Measurements from ENCODE around the gene PPP1R14D. TPM values are rescaled to one million over a fixed set of nuclear protein-coding genes. Genes with fewer than 3 reads are reported as not detected.
A peak's percentile ranks its signal among the peaks of the same experiment; 100 is the strongest.

The PPP1R14D gene
- total RNA-seq, 2 experiments from 2014 or later = not detected

DNA sequence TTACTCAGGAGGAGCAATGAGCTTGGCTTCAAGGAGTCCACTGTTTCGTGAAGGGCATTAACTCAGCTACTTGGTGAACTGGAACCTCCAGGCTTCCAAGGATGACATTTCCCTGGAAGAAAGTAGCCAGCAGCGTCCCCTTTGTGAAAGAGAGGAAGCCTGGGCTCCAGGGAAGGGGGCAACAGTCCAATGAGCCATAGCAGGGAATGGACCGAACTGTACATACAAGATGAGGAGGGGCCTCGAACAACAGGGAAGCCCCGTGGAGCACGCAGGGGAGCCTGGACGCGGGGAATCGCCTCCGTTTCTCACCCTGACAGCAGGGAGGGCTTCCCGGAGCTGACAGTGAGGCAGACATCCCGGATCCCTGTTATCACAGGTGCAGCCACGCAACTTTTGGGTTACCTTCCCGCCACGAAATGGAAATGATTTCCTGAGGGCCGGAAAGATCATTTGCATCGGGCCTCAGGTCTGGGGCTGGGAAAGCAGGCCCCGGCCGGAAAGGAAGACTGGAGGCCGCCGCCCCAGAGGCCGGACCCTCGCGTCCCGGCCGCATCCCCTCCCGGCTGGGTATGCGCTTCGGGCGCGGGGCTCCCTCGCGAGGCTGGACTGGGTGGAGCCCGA, 14.9 kb upstream of the PPP1R14D start:
- ATAC-seq (no peak), DNase-seq (no peak)
- peaks cover 2% of the 10 kb centered on the region for H3K36me3 Mint-ChIP-seq (ENCODE audit: low read depth)
- peaks cover 16% of the 10 kb centered on the region for H3K27me3 Mint-ChIP-seq
- CTCF ChIA-PET = interaction anchor here (1.0 to 6.3 kb wide), 11 partner anchors 12 to 164 kb away, joined by 3 to 65 read pairs (median 4); partner anchors contain the start of genes C15orf62, RHOV and VPS18
- POLR2A ChIA-PET = interaction anchor here (0.8 to 2.9 kb wide), 4 partner anchors 11 to 140 kb away, joined by 3 to 8 read pairs (median 4); no protein-coding TSS in a partner anchor
- intact Hi-C loops (cut with micrococcal nuclease) = no loop called here
- TF ChIP-seq, protein P1, sequence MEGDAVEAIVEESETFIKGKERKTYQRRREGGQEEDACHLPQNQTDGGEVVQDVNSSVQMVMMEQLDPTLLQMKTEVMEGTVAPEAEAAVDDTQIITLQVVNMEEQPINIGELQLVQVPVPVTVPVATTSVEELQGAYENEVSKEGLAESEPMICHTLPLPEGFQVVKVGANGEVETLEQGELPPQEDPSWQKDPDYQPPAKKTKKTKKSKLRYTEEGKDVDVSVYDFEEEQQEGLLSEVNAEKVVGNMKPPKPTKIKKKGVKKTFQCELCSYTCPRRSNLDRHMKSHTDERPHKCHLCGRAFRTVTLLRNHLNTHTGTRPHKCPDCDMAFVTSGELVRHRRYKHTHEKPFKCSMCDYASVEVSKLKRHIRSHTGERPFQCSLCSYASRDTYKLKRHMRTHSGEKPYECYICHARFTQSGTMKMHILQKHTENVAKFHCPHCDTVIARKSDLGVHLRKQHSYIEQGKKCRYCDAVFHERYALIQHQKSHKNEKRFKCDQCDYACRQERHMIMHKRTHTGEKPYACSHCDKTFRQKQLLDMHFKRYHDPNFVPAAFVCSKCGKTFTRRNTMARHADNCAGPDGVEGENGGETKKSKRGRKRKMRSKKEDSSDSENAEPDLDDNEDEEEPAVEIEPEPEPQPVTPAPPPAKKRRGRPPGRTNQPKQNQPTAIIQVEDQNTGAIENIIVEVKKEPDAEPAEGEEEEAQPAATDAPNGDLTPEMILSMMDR (IDR thresholded peaks at IDR 0.05) = no peak
- H3K4me1 Mint-ChIP-seq (ENCODE audit: low read depth) = peaks cover 11% of the 10 kb centered on the region
- no peaks in the 10 kb centered on the region for H3K9me3 Mint-ChIP-seq
- peak overlapping the region; percentile 65 for H3K4me3 Mint-ChIP-seq
- H3K27ac Mint-ChIP-seq = no peak overlapping the region

DNA sequence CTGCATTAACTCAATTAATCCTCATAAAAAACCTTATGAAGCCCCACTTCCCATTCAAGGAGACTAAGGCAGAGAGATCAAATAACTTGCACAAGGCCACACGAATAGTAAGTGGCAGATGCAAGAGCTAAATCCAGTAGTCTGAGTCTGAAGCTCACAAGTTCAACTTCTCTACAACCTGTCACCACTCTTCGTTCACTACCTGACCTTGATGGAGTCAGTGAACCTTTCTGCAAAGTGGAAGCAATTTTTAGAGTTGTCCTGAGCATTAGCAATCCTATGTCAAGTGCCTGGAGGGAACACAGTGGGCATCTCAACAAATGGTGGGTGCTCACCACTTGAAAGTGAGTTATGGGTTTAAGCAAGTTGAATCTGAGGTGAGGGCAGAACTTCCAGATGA, 13.2 kb upstream of the PPP1R14D start:
- Mint-ChIP-seq H3K4me3 (no peak overlapping the region), H3K9me3 (no peaks in the 10 kb centered on the region), H3K27me3 (peaks cover 16% of the 10 kb centered on the region), H3K4me1 (ENCODE audit: low read depth) (peaks cover 4% of the 10 kb centered on the region), H3K27ac (no peak overlapping the region), H3K36me3 (ENCODE audit: low read depth) (peaks cover 2% of the 10 kb centered on the region)
- ATAC-seq (no peak), DNase-seq (no peak)
- TF ChIP-seq, protein P1 (IDR thresholded peaks at IDR 0.05) = no peak
- CTCF ChIA-PET = interaction anchor here (1.5 to 1.8 kb wide), 2 partner anchors 16 to 53 kb away, joined by 3 to 4 read pairs; partner anchors contain the start of gene VPS18
- POLR2A ChIA-PET = no interaction called here
- intact Hi-C loops (cut with micrococcal nuclease) = no loop called here

DNA sequence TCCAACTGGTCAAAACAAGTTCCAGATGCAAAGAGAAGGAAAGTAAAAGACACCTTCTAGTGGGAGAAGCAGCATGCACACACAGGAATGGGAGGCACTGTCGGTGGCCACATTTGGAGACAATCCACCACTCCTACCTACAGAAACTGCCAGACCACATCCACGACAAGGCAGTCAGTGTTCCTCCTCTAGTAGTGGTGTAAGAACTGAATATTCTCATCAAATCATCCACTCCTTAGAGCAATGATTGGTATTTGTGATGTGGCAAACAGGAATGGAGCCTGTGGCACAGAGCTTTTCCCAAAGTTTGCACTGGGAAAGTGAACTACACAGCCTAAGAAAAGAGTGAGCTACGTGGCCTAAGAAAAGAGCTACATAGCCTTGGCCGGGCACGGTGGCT, 10.2 kb upstream of the PPP1R14D start:
- no peak overlapping the region for H3K4me3 Mint-ChIP-seq
- H3K36me3 Mint-ChIP-seq (ENCODE audit: low read depth) = no peaks in the 10 kb centered on the region
- DNase-seq (no peak), ATAC-seq (no peak)
- H3K9me3 Mint-ChIP-seq = no peaks in the 10 kb centered on the region
- POLR2A ChIA-PET = no interaction called here
- TF ChIP-seq, protein P1 (IDR thresholded peaks at IDR 0.05) = no peak
- H3K4me1 Mint-ChIP-seq (ENCODE audit: low read depth) = no peaks in the 10 kb centered on the region
- no peak overlapping the region for H3K27ac Mint-ChIP-seq
- intact Hi-C loops (cut with micrococcal nuclease) = no loop called here
- CTCF ChIA-PET = interaction anchor here (1.0 to 2.7 kb wide), 2 partner anchors 20 to 56 kb away, joined by 3 to 24 read pairs; no protein-coding TSS in a partner anchor
- H3K27me3 Mint-ChIP-seq = peaks cover 6% of the 10 kb centered on the region

DNA sequence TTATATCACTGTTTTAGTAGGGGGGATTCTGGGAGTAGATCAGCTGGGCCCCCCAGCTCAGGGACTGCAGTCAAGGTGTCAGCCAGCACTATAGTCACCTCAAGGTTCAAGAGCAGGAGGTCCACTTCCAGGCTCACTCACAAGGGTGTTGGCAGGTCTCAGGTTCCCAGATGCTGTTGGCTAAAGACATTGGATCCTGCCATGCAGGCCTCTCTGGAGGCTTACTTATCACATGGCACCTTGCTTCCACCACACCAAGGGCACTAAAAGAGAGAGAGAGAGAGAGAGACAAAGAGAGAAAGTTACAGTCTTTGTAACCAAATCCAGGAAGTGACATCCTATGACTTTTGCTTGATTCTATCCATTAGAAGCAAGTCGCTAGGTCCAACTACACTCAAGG, 7.5 kb upstream of the PPP1R14D start:
- Mint-ChIP-seq H3K36me3 (ENCODE audit: low read depth) (no peaks in the 10 kb centered on the region), H3K9me3 (no peaks in the 10 kb centered on the region), H3K27me3 (no peaks in the 10 kb centered on the region), H3K27ac (no peak overlapping the region), H3K4me3 (no peak overlapping the region), H3K4me1 (ENCODE audit: low read depth) (no peaks in the 10 kb centered on the region)
- intact Hi-C loops (cut with micrococcal nuclease) = no loop called here
- TF ChIP-seq, protein P1 (IDR thresholded peaks at IDR 0.05) = no peak
- CTCF ChIA-PET = interaction anchor here (1.4 kb wide), 2 partner anchors 22 to 128 kb away, joined by 3 to 6 read pairs; no protein-coding TSS in a partner anchor
- ATAC-seq = no peak
- DNase-seq = no peak
- POLR2A ChIA-PET = no interaction called here

DNA sequence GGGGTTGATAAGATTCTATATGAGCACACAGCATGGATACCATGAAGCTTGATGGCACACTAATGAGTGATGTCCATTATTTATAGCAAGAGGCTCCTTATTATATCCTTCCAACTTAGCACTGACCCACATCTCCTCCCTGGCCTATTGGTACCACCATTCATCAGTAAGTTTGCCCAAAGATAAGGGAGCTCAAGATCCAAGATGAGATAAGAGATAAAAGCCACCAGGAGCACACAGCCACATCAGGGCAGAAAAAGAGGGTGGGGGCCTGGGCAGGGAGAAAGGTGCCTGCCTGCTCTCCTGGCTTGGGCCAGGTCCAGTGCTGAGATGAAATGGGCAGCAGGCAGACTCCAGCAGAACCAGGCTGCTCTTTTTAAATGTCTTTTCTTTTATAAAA, 4.4 kb upstream of the PPP1R14D start:
- ATAC-seq (no peak), DNase-seq (no peak)
- no peaks in the 10 kb centered on the region for H3K9me3 Mint-ChIP-seq
- CTCF ChIA-PET = interaction anchor here (0.6 to 1.5 kb wide), 3 partner anchors 14 to 71 kb away, joined by 3 to 6 read pairs (median 3); no protein-coding TSS in a partner anchor
- POLR2A ChIA-PET = interaction anchor here (0.6 to 1.0 kb wide), 2 partner anchors 14 to 25 kb away, joined by 3 to 4 read pairs; partner anchors contain the start of gene DNAJC17
- no peaks in the 10 kb centered on the region for H3K36me3 Mint-ChIP-seq (ENCODE audit: low read depth)
- H3K4me3 Mint-ChIP-seq = no peak overlapping the region
- H3K27me3 Mint-ChIP-seq = peaks cover 1% of the 10 kb centered on the region
- H3K27ac Mint-ChIP-seq = no peak overlapping the region
- no peaks in the 10 kb centered on the region for H3K4me1 Mint-ChIP-seq (ENCODE audit: low read depth)
- intact Hi-C loops (cut with micrococcal nuclease) = no loop called here
- TF ChIP-seq, protein P1 (IDR thresholded peaks at IDR 0.05) = no peak
